Mucosa of rectum (tissue), 2 donors: ENCODE data around the gene RNF126.

ENCODE experiments used
- H3K27ac ChIP-seq, 2 donors: one replicate each; pipeline ENCODE4 v1.7.0; 2013; ENCODE audit warnings: inconsistent platforms in 2 of 2, low read depth in 2 of 2, low read length in 2 of 2
- H3K27me3 ChIP-seq, 2 donors: one replicate each; pipeline ENCODE4 v1.7.0; 2013; ENCODE audit warnings: low read length in 2 of 2; ENCODE audit not compliant: control insufficient read depth in 2 of 2, insufficient read depth in 2 of 2
- H3K36me3 ChIP-seq, 2 donors: one replicate each; pipeline ENCODE4 v1.7.0; 2013; ENCODE audit warnings: low read length in 2 of 2; ENCODE audit not compliant: control insufficient read depth in 2 of 2, insufficient read depth in 2 of 2
- H3K4me1 ChIP-seq, 2 donors: one replicate each; pipeline ENCODE4 v1.7.0; 2013; ENCODE audit warnings: low read length in 2 of 2, mild to moderate bottlenecking in 1 of 2; ENCODE audit not compliant: control insufficient read depth in 2 of 2, insufficient read depth in 2 of 2
- H3K4me3 ChIP-seq, 2 donors: one replicate each; pipeline ENCODE4 v1.7.0; 2013; ENCODE audit warnings: low read length in 2 of 2
- H3K9ac ChIP-seq, 2 donors: one replicate each; pipeline ENCODE4 v1.7.0; 2013; ENCODE audit warnings: low read length in 2 of 2, low read depth in 1 of 2, mild to moderate bottlenecking in 1 of 2
- H3K9me3 ChIP-seq, 2 donors: one replicate each; pipeline ENCODE4 v1.7.0; 2013; ENCODE audit warnings: low read length in 2 of 2; ENCODE audit not compliant: control insufficient read depth in 2 of 2
- donor health status: healthy.
- donor health status: Normal muscosa, but diverticular disease.

RNF126 gene

DNA sequence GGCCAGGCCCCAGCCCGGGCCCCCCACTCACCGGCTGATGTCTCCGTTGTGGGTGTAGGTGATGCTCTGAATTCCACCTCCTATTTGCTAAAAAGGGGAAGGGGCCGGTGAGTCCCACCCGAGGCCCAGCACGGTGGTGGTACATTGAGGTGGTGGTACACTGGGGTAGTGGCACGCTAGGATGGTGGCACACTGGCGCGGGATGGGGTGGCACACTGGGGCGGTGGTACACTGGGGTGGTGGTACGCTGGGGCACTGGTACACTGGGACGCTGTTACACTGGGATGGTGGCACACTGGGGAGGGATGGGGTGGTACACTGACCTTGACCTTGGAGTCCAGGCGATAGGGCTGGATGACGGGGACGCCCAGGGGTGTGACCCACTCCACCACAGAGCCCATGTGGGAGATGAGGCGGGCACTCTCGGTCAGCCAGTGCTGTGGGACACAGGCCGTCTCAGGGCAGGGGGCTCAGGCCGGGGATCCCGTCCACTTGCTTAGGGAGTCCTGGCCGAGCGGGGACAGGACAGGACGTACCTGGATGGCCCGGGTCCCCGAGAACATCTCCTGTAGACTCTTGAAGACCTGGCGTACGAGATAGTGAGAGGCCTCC lies 44.2 kb downstream of the RNF126 start:
- Histone ChIP-seq H3K4me3 (no peak overlapping the region), H3K27me3 (no peaks in the 10 kb centered on the region), H3K4me1 (no peaks in the 10 kb centered on the region), H3K36me3 (peaks cover 18% of the 10 kb centered on the region in 2 donors), H3K27ac (no peak overlapping the region), H3K9me3 (no peaks in the 10 kb centered on the region), H3K9ac (no peak overlapping the region)

DNA sequence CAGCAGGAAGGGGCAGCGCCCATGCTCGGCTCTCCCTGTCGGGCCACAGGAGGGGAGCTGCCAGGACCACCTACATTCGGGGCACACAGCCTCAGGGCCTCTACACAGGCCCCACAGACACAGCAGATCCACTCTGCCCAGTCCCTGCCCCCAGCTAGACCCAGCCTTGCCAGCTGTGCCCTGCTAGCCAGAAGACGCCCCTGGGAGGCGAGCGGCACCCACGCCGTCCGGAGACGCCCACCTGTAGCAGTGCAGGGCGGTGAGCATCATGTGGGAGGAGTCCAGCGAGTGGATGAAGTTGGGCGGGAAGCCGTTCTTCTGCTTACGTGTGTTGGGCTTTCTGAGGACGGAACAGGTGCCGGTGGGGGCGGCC lies 44.8 kb downstream of the RNF126 start:
- Histone ChIP-seq H3K27ac (no peak overlapping the region), H3K36me3 (peaks cover 18% of the 10 kb centered on the region in 2 donors), H3K9me3 (no peaks in the 10 kb centered on the region), H3K27me3 (no peaks in the 10 kb centered on the region), H3K4me3 (no peak overlapping the region), H3K4me1 (no peaks in the 10 kb centered on the region), H3K9ac (no peak overlapping the region)

DNA sequence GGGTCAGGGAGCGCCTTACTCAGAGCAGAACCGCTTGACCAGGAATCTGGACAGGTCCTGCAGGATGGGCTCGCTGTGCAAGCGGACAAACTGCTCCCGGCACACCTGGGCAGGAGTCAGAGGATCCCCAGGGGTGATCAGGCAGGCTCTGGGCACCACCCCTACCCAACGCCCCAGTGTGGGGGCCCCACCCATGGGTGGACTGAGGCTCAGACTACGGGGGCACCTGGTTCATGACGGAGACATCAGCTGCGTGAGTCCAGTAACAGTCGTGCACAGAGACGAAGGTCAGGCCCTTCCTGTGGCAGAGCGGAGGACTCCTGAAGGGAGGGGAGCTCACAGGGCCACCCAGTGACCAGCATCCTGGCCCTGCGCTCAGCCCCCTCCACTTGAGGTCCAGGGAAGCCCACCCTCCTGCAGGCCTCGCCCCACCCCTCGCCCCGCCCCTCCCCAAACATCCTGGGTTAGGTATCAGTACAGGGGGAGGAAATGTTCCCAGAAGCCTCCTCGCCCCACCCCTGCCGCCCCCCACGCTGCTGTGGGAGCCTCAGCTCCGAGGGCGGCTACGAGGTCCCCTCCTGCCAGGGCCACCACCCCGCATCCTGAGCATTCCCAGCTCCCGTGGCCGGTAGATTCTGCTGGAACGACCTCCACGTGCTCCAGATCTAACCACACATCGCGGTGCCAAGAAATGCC lies 45.3 kb downstream of the RNF126 start:
- Histone ChIP-seq H3K36me3 (peaks cover 18% of the 10 kb centered on the region in 2 donors), H3K9ac (no peak overlapping the region), H3K27me3 (no peaks in the 10 kb centered on the region), H3K4me3 (no peak overlapping the region), H3K27ac (no peak overlapping the region), H3K9me3 (no peaks in the 10 kb centered on the region), H3K4me1 (no peaks in the 10 kb centered on the region)

DNA sequence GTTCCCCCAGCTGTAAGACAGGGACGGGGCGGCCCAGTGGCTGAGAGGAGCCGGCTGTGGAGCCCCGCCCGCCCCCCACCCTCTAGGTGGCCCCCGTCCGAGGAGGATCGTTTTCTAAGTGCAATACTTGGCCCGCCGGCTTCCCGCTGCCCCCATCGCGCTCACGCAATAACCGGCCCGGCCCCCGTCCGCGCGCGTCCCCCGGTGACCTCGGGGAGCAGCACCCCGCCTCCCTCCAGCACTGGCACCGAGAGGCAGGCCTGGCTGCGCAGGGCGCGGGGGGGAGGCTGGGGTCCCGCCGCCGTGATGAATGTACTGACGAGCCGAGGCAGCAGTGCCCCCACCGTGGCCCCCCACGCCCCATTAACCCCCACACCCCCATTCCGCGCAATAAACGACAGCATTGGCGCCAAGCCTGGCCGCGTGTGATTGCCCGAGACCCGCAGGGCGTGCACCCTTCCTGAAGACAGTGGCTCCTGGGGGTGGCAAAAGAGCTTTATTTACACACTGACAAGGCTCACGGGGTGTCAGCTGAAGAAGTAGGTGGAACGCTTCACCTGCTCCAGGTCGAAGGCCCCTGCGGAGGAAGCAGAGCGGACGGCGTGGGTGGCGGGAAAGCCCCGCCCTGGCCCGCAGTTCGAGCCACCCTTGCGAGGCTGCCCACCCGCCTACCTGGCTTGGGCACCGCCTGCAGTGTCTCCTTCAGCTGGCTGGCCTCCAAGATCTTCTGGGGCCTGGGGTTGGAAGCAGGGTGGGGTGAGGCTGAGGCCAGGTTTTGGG lies 46.1 kb downstream of the RNF126 start:
- Histone ChIP-seq H3K4me1 (no peaks in the 10 kb centered on the region), H3K4me3 (no peak overlapping the region), H3K9ac (no peak overlapping the region), H3K27me3 (no peaks in the 10 kb centered on the region), H3K9me3 (no peaks in the 10 kb centered on the region), H3K27ac (no peak overlapping the region), H3K36me3 (peaks cover 17 to 18% of the 10 kb centered on the region in 2 donors)

DNA sequence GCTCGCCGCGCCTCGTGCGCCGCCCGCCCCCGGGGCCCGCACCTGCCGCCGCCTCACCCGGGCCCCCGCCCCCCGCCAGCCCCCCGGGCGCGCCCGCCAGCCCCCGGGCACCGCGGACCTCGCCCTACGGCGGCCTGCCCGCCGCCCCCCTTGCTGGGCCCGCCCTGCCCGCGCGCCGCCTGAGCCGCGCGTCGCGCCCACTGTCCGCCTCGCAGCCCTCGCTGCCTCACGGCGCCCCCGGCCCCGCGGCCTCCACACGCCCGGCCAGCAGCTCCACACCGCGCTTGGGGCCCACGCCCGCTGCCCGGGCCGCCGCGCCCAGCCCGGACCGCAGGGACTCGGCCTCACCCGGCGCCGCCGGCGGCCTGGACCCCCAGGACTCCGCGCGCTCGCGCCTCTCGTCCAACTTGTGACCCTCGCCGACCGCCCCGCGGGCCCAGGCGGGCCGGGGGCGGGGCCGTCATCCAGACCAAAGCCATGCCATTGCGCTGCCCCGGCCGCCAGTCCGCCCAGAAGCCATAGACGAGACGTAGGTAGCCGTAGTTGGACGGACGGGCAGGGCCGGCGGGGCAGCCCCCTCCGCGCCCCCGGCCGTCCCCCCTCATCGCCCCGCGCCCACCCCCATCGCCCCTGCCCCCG lies 46.8 kb downstream of the RNF126 start:
- H3K4me1 ChIP-seq = no peaks in the 10 kb centered on the region
- H3K27me3 ChIP-seq = peaks cover 0 to 4% of the 10 kb centered on the region in 2 donors
- H3K27ac ChIP-seq = no peak overlapping the region
- no peak overlapping the region for H3K4me3 ChIP-seq
- no peaks in the 10 kb centered on the region for H3K9me3 ChIP-seq
- H3K9ac ChIP-seq = no peak overlapping the region
- H3K36me3 ChIP-seq = peaks cover 13 to 14% of the 10 kb centered on the region in 2 donors

DNA sequence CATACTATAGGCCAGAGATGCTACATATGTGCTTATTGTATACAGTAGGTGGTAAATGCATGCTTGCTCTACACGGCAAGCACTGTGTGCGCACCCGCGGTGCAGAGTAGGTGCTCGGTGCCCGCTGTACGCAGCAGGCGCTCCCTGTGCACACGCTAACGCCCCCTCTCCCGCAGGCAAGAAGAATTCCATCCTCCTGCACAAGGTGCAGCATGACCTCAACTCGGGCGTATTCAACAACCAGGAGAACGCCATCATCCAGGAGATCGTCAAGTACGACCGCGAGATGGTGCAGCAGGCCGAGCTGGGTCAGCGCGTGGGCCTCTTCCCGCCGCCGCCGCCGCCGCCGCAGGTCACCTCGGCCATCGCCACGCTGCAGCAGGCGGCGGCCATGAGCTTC lies 47.4 kb downstream of the RNF126 start:
- H3K9me3 ChIP-seq = no peaks in the 10 kb centered on the region
- H3K27ac ChIP-seq = no peak overlapping the region
- no peak overlapping the region for H3K9ac ChIP-seq
- H3K4me1 ChIP-seq = peaks cover 0 to 2% of the 10 kb centered on the region in 2 donors
- H3K4me3 ChIP-seq = no peak overlapping the region
- H3K27me3 ChIP-seq = peaks cover 0 to 10% of the 10 kb centered on the region in 2 donors
- H3K36me3 ChIP-seq = peaks cover 13 to 14% of the 10 kb centered on the region in 2 donors

DNA sequence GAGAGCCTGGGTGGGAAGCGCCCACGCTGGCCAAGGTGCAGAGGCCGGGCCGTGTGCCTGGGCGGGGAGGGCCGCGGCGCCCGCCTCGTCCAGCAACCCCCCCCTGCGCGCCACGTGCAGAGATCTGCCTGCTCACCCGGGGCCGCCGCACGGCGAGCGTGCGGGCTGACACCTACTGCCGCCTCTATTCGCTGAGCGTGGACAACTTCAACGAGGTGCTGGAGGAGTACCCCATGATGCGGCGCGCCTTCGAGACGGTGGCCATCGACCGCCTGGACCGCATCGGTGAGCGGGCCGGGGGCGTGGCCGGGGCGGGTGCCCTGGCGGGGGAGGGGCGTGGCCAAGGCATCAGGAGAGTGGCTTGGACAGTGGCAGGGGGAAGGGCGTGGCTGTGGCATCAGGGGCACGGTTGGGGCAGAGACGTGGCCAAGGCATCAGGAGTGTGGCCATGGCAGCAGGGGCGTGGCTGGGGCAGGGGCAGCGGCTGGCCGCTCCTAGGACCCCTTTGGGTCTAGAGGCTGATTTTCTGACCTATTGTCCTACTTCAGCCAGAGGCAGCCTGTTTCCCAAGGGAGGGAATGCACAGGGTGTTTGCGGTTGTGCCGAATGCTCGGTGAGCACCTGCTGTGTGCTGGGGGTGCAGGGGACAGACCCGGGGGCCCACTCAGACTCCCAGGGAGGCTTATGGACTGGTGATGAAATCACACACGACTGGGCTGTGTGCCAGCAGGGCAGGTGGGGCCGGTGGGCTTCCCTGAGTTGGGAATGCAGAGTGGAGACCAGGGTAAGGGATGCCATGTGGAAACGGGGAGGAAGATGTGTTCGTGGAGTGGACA lies 49.1 kb downstream of the RNF126 start:
- Histone ChIP-seq H3K27ac (no peak overlapping the region), H3K36me3 (peaks cover 4 to 8% of the 10 kb centered on the region in 2 donors), H3K4me1 (peaks cover 0 to 2% of the 10 kb centered on the region in 2 donors), H3K4me3 (no peak overlapping the region), H3K9me3 (no peaks in the 10 kb centered on the region), H3K9ac (no peak overlapping the region), H3K27me3 (peaks cover 0 to 10% of the 10 kb centered on the region in 2 donors)

DNA sequence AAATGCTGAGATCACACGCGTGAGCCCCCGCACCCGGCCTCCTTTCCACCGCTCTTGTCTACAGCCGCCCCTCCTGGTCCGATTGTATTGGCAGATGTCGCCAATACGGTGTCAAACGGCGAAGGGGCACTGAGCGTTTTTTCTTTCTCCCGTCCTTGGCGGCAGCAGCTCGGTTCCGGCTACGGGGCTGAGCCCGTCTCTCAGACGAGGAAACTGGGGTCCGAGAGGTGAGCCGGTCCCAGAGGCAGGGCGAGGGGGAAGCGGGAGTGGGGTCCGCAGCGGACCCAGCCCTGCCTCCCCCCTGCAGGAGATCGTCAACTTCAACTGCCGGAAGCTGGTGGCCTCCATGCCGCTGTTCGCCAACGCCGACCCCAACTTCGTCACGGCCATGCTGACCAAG lies 50.1 kb downstream of the RNF126 start:
- H3K36me3 ChIP-seq = peaks cover 0 to under 1% of the 10 kb centered on the region in 2 donors
- H3K27ac ChIP-seq = no peak overlapping the region
- H3K9me3 ChIP-seq = no peaks in the 10 kb centered on the region
- H3K4me3 ChIP-seq = no peak overlapping the region
- peaks cover 0 to 10% of the 10 kb centered on the region in 2 donors for H3K27me3 ChIP-seq
- H3K4me1 ChIP-seq = peaks cover 0 to 2% of the 10 kb centered on the region in 2 donors
- H3K9ac ChIP-seq = no peak overlapping the region

DNA sequence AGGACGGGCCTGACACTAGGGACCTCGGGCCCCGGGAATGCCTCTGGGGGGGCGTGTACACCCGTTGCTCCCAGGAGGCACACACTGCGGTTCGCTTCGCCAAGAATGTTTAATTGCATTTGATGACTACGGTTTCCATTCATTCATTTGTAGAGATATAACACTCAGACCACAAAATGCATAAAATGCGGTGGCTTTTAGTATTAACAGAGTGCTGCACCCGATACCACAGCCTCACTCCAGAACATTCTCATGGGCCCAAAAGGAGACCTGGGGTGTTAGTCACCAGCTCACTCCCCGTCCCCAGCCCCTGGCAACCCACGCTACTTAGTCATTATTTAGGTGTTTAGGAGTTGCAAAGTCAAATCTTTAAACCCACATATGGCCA lies 51.5 kb downstream of the RNF126 start:
- Histone ChIP-seq H3K27ac (no peak overlapping the region), H3K4me1 (peaks cover 0 to 2% of the 10 kb centered on the region in 2 donors), H3K9me3 (no peaks in the 10 kb centered on the region), H3K9ac (no peak overlapping the region), H3K4me3 (no peak overlapping the region), H3K36me3 (no peaks in the 10 kb centered on the region), H3K27me3 (peaks cover 0 to 10% of the 10 kb centered on the region in 2 donors)
